ENCODE data around the gene DMRTC2.

Gene DMRTC2

DNA sequence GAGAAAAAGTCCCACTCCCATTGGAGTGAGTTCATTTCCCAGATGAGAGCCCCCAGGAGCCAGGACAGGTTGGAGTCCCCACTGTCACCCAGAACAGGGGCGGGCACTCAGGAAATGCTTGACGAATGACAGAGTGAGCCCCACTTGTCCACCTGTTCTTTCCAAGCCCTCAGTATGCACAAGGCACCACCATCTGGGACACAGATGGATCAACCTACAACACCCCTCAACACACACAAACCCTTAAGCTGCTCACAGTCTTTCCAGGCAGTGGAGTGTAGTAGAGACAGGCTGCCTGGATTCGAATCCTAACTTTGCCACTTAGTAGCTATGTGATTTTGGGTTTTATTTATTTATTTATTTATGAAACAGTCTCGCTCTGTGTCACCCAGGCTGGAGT, 46.1 kb downstream of the DMRTC2 start:
- DNase-seq (ENCODE audit: low read depth in 3 of 3) = no peak

DNA sequence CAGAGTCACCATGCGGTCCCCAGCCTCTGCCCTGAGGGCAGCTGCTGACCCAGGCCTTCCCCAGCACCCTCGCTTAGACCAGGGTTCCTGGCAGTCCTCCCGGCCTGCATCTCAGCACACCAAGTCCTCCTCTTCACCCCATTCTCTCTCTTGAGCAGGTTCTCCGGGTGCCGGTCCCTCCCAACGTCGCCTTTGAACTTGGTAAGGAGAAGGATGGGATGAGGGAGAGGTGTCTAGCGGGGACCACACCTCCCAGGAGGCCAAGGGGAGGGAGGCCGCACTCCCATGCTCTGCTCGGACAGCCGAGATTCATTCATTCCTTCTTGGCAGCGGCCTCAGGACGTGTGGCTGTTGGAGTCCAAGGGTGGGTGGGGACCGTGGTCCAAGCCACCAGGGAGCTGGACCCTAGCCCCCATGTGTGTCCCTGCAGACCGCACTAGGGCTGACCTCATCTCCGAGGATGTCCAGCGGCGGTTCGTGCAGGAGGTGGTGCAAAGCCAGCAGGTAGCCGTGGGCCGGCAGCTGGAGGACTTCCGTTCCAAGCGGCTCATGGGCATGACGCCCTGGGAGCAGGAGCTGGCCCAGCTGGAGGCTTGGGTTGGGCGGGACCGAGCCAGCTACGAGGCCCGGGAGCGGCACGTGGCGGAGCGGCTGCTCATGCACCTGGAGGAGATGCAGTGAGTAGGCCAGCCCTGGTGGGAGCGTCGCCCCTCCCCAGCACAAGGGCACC, 47.5 kb downstream of the DMRTC2 start:
- no peak for DNase-seq (ENCODE audit: low read depth in 3 of 3)

DNA sequence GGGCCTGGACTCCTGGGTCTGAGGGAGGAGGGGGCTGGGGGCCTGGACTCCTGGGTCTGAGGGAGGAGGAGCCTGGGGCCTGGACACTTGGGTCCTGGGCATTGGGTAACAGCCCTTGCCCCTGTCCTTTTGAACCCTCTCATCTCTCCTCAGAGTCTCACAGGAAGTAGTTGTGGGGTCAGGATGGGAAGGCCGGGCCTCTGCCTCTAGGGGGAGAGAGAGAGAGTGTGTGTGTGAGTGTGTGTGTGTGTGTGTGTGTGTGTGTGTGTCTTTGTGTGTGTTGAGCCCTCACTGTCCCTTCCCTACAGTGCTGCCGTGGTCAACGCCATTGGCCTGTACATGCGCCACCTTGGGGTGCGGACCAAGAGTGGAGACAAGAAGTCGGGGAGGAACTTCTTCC, 49.1 kb downstream of the DMRTC2 start:
- DNase-seq (ENCODE audit: low read depth in 3 of 3) = no peak

DNA sequence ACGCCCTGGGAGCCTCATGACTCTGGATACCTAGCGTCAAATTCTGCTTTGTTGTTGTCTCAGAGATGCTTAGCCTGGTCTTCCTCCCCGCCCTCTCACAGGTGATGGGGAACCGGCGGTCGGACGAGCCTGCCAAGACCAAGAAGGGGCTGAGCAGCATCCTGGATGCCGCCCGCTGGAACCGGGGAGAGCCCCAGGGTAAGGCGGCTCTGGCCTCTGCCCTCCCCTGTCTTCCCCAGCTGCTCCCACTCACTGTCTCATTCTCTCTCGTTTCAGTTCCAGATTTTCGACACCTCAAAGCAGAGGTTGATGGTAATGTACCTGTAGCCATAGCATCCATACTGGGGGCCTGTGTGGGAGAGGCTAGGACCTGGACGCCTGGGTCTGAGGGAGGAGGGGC, 49.5 kb downstream of the DMRTC2 start:
- DNase-seq (ENCODE audit: low read depth in 3 of 3) = no peak

DNA sequence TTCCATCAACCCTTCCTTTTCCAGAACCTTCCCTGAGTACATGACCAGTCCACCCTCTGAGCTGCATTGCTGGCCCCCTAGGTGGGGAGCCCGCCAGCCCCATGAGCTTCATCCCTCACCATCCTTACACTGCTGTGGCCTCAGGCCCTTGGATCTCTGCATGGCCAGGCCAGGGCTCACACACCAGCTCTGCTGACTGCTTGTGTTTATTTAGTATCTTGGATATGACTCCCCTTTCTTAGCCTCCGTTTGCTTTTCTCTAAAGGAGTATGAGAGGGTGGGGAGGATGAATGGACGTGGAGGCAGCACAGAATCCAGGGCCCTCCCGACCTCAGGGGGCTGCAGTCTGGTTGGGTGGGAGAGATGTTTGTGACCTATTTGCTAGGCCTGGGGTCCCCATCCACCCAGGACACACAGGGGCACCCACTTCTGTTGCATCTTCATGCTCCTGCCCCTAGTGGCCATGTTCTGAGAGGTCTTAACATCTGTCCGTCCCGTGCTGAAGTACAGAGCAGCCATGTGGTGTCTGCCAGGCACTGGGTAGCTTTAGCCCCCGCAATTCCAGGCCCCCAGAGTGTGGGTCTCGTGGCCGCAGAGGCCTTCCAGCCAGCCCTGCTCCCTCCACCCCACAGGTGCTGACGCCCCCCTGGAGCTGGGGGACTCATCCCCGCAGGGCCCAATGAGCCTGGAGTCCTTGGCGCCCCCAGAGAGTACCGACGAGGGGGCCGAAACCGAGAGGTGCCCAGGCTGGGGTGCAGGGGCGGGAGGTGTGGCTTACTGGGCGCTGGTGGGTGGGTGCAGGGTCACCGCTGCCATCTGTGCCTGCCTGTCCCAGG, 51.1 kb downstream of the DMRTC2 start:
- DNase-seq (ENCODE audit: low read depth in 3 of 3) = no peak

DNA sequence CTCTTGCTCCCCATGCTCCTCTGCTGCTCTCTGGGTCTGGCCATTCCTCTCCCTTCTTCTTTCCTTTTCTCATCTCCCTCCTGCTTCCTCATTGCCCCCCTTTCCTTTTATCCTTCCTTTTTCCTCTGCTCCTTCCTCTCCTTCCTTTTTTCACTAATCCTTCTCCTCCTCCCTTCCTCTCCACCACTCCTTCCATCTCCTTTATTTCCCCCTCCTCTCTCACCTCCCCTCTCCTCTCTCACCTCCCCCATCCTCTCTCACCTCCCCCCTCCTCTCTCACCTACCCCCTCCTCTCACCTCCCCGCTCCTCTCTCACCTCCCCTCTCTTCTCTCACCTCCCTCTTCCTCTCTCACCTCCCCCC, 51.7 kb downstream of the DMRTC2 start:
- DNase-seq (ENCODE audit: low read depth in 3 of 3) = no peak

DNA sequence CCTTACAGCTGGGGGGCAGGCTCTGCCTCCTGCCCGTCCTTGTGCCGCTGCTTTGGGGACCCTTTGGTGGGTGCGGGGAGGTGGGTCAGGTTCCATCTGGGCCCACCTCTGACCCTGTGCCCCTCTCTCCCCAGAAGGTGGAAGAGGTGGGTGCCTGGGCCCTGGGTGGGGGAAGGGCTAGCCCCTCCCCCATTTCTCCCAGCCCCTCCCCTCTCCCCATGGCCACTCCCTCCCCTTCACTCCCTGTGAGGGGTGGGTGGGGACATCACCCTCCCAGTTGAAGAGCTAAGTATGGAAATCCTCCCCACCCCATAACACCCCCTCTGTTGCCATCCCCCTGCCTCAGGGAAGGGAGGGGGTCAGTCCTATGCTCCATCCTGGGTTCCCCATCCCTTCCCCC, 52.3 kb downstream of the DMRTC2 start:
- DNase-seq (ENCODE audit: low read depth in 3 of 3) = no peak

DNA sequence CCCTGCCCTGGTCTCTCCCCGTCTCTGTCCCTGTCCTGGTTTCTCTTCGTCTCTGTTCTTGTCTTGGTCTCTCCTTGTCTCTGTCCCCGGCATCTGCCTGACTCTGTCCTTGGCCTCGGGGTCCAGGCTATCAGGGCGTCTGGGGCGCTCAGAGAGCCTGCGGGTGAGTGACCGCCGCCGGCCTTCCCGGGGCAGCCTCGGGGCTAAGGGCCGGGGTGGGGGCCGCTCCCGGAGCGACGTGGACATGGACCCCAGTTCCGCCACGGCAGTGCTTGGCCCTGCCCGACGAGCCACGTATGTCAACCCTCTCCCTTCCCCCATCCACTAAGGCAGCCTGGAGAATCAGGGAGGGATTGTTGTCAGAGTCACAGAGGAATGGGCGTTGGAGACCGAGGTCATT, 53.0 kb downstream of the DMRTC2 start:
- no peak for DNase-seq (ENCODE audit: low read depth in 3 of 3)

DNA sequence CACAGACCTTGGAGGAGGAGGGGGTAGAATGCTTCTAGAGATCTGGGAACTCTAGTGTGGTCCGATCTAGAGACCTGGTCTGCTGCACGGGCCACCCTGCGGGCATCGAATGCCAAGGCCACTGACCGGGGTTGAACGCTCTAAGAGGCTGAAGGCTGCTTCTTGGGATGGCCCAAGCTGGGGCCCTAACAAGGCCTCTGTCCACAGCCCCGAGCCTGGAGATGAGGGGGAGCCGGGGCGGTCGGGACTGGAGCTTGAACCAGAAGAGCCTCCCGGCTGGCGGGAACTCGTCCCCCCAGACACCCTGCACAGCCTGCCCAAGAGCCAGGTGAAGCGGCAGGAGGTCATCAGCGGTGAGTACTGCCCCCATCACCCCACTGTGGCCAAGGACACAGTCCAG, 53.4 kb downstream of the DMRTC2 start:
- DNase-seq (ENCODE audit: low read depth in 3 of 3) = no peak

Measured in stimulated activated CD4-positive, alpha-beta T cell treated with anti-CD3 and anti-CD28 coated beads, TNF-alpha, amount 100 ng/mL, for 48 hours (primary cell).